Panc1 (cell line): ENCODE results near the gene LY86. TPM values are rescaled to one million over a fixed set of nuclear protein-coding genes. Genes with fewer than 3 reads are reported as not detected.

Source experiments
- ATAC-seq: fragments of 200-7000 bp; cut with Tn5 transposase; 2 replicates; pipeline ENCODE4 v1.9.1; 2020; ENCODE audit warnings: mild to moderate bottlenecking, moderate library complexity
- BruUV-seq: library from RNA; stranded (reverse); fragments of 400-500 nt; replicated peaks from 2 replicates; lab custom pipeline; 2021; lab: Mats Ljungman, UMichigan
- CTCF ChIA-PET: fragments of 300-600 bp; sonication (Branson Sonifier 250); formaldehyde crosslinking; loops from one replicate; lab custom pipeline; 2022; ENCODE audit warnings: antibody characterized with exemption; lab: Charles Lee
- POLR2A ChIA-PET: fragments of 300-600 bp; sonication (Branson Sonifier 250); formaldehyde crosslinking; loops from one replicate; lab custom pipeline; 2022; ENCODE audit warnings: antibody characterized with exemption; lab: Charles Lee
- DNase-seq: peaks from one replicate; pipeline ENCODE4 v3.0.0-alpha.2; 2010; ENCODE audit warnings: low read depth, low spot score
- H3K27ac ChIP-seq: 2 replicates; pipeline ENCODE4 v1.5.1; 2011; ENCODE audit warnings: mild to moderate bottlenecking, low read length, inconsistent platforms
- H3K27me3 ChIP-seq: fragments of 200-500 bp; sonication (Bioruptor generic); 2 replicates; pipeline ENCODE4 v1.6.0; 2014; ENCODE audit warnings: low read length, inconsistent platforms; ENCODE audit not compliant: control insufficient read depth, insufficient read depth
- H3K36me3 ChIP-seq: fragments of 200-500 bp; sonication (Bioruptor generic); 2 replicates; pipeline ENCODE4 v1.5.1; 2014; ENCODE audit warnings: inconsistent platforms, mild to moderate bottlenecking, low read length, moderate library complexity; ENCODE audit not compliant: control insufficient read depth, insufficient read depth
- H3K4me1 ChIP-seq: 2 replicates; pipeline ENCODE4 v1.5.1; 2011; ENCODE audit warnings: inconsistent platforms, mild to moderate bottlenecking, low read length, moderate library complexity; ENCODE audit not compliant: control insufficient read depth, insufficient read depth
- H3K4me3 ChIP-seq, 2 experiments: 2 replicates each; pipeline ENCODE4 v1.5.1; 2011 to 2012; ENCODE audit warnings: low read depth in 2 of 2, low read length in 2 of 2, mild to moderate bottlenecking in 2 of 2, inconsistent platforms in 1 of 2, moderate library complexity in 1 of 2
- H3K9me3 ChIP-seq: fragments of 200-500 bp; sonication (Bioruptor generic); 2 replicates; pipeline ENCODE4 v1.5.1; 2014; ENCODE audit warnings: low read depth, mild to moderate bottlenecking, inconsistent platforms, low read length, moderate library complexity; ENCODE audit not compliant: control insufficient read depth, insufficient read depth
- CTCF ChIP-seq: fragments of 450-650 bp; IDR thresholded peaks from 2 replicates; pipeline ENCODE4 v1.5.1; 2017; ENCODE audit warnings: mild to moderate bottlenecking
- POLR2AphosphoS5 ChIP-seq: IDR thresholded peaks from 2 replicates; pipeline ENCODE4 v1.6.1; 2012; ENCODE audit warnings: mild to moderate bottlenecking, low read depth, low read length, moderate library complexity
- REST ChIP-seq, 2 experiments: IDR thresholded peaks; 2 replicates each; pipeline ENCODE4 v1.6.1; 2011 to 2012; ENCODE audit warnings: low read depth in 2 of 2, control low read depth in 1 of 2, low read length in 1 of 2, mild to moderate bottlenecking in 1 of 2, moderate library complexity in 1 of 2; ENCODE audit not compliant: insufficient read depth in 1 of 2
- SIN3A ChIP-seq: IDR thresholded peaks from 2 replicates; pipeline ENCODE4 v1.6.1; 2012; ENCODE audit warnings: low read depth, mild to moderate bottlenecking, low read length, moderate library complexity, borderline replicate concordance; ENCODE audit not compliant: insufficient read depth
- TCF7L2 ChIP-seq: IDR thresholded peaks from 2 replicates; pipeline ENCODE4 v1.6.1; 2011; ENCODE audit warnings: mild to moderate bottlenecking, low read depth, low read length, inconsistent platforms
- in situ Hi-C: cut with HindIII; loops from 2 replicates; pipeline ENCODE4 v1.10.0; 2016; ENCODE audit warnings: low sequenced_read_pairs, low pct_unique_long_range_greater_than_20kb
- intact Hi-C: fragments of 100-400 bp; cut with micrococcal nuclease; formaldehyde crosslinking; loops from one replicate; pipeline ENCODE4 v1.10.0; 2022; ENCODE audit not compliant: unreplicated experiment
- total RNA-seq: library from RNA; stranded (reverse); gene quantifications from one replicate; pipeline ENCODE4 v1.2.1, GENCODE V29; 2021; ENCODE audit not compliant: unreplicated experiment

Gene LY86
- total RNA-seq, 1 experiment from 2014 or later = not detected

DNA sequence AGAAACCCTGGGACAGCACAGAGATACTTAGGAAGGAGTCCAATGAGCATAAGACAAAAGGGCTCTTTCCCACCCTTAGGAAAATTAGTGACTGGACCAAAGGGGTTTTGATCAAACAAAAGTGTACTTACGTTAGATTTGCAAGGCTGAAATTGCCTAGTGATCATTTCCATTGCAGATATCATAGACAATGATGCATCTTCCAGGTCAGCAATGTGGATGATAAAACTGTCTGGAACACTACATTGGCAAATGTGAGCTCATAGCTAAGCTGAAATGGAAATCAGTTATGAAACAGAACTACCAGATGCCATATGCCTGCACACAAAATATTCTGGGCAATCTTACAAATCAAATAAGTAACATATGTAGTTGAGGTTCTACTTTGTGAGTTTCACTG lies 34.0 kb downstream of the LY86 start:
- no peaks in the 10 kb centered on the region for H3K9me3 ChIP-seq
- no peak overlapping the region for H3K27ac ChIP-seq
- H3K4me3 ChIP-seq = no peak overlapping the region
- in situ Hi-C loops (no loop called here), intact Hi-C loops (no loop called here)
- TF ChIP-seq SIN3A = no peak
- no peak for TF ChIP-seq REST (IDR thresholded peaks at IDR 0.05; ENCODE audit: insufficient read depth in 1 of 2, low read depth in 2 of 2, low read length in 1 of 2)
- TF ChIP-seq TCF7L2 = no peak
- no peak for TF ChIP-seq CTCF
- no peak for TF ChIP-seq POLR2AphosphoS5
- ATAC-seq (no peak), DNase-seq (no peak)
- CTCF ChIA-PET = no interaction called here
- peaks cover 10% of the 10 kb centered on the region for H3K27me3 ChIP-seq
- no TSS peak for BruUV-seq
- H3K36me3 ChIP-seq = no peaks in the 10 kb centered on the region
- POLR2A ChIA-PET = no interaction called here
- H3K4me1 ChIP-seq = no peaks in the 10 kb centered on the region

DNA sequence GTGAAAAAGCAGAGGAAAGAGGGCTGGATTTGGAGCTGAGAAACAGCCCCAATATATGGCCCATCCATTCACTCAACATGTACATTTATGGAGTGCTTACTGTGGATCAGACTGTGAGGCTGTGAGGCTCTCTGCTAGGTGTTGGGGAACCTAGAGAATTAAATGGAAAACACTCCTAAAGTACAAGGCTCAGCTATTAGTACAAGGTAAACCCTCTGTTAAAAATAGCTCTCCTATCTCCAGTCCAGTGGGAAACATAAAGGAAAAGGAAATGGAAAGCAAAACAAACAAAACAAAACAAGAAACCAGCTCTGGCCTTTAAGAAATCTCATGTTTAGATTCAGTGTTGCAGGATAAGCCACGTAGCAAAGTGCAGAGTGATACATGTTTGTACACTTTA lies 35.0 kb downstream of the LY86 start:
- in situ Hi-C loops (no loop called here), intact Hi-C loops (no loop called here)
- ChIA-PET CTCF (no interaction called here), POLR2A (no interaction called here)
- BruUV-seq = no TSS peak
- TF ChIP-seq SIN3A (no peak), REST (IDR thresholded peaks at IDR 0.05; ENCODE audit: insufficient read depth in 1 of 2, low read depth in 2 of 2, low read length in 1 of 2) (no peak), TCF7L2 (no peak), POLR2AphosphoS5 (no peak), CTCF (no peak)
- no peak overlapping the region for H3K4me3 ChIP-seq
- H3K27ac ChIP-seq = no peak overlapping the region
- no peaks in the 10 kb centered on the region for H3K4me1 ChIP-seq
- H3K36me3 ChIP-seq = no peaks in the 10 kb centered on the region
- H3K9me3 ChIP-seq = no peaks in the 10 kb centered on the region
- no peak for ATAC-seq
- DNase-seq = no peak
- H3K27me3 ChIP-seq = peaks cover 12% of the 10 kb centered on the region
